Right ventricle myocardium superior (tissue), 1 donor: ENCODE measurements around the gene DNASE1. TPM values are rescaled to one million over a fixed set of nuclear protein-coding genes. Genes with fewer than 3 reads are reported as not detected.

Experiments used
- ATAC-seq: fragments of 200-7000 bp; cut with Tn5 transposase; one replicate; pipeline ENCODE4 v1.9.1; 2020; ENCODE audit warnings: mild to moderate bottlenecking; ENCODE audit not compliant: poor library complexity
- DNase-seq: peaks from one replicate; pipeline ENCODE4 v3.0.0-alpha.2; 2020
- intact Hi-C: fragments of 100-400 bp; cut with DNase I; formaldehyde crosslinking; loops from one replicate; pipeline ENCODE4 v1.11.2; 2022
- total RNA-seq: library from RNA; stranded (reverse); fragmentation: NEBNext Ultra II Directional; extraction: Animal tissue kit (Norgen Biotek cat#: 25700); gene quantifications from one replicate; pipeline ENCODE4 v1.2.1, GENCODE V29; 2021
- donor health status: DM: no; HTN: yes; CAD: no; lungs with severe emphysema.

The DNASE1 gene
- total RNA-seq, 1 donor from 2014 or later, result 8.1 TPM

GRCh38 chr16:3656491-3657468 is 2.3 kb downstream of the DNASE1 start:
- ATAC-seq, result no peak
- intact Hi-C loops, result no loop called here
- DNase-seq, result peak; percentile 30

DNA sequence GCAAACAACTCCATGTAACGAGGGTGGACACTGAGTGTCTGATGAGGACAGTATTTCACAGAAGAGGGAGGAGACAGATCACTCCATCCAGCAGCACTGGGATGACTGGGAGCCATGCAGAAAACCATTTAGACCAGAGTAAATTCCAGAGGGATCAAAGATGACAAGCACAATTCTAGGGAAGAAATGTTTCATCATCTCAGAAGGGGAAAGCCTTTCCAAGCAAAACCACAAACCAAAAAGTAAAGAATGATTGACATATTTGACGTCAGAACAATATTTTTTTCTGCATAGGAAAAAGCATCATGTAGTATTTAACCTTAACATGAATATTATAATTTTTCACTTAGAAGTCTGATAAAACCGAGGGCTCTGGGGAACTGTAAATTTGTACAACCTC is 4.8 kb downstream of the DNASE1 start:
- intact Hi-C loops, result no loop called here
- no peak for DNase-seq
- ATAC-seq, result no peak

GRCh38 chr16:3661311-3661710 is 6.8 kb downstream of the DNASE1 start:
- ATAC-seq (no peak), DNase-seq (peak; percentile 13)
- intact Hi-C loops, result no loop called here

GRCh38 chr16:3661922-3662321 is 7.4 kb downstream of the DNASE1 start:
- ATAC-seq (no peak), DNase-seq (peak; percentile 17)
- intact Hi-C loops, result no loop called here

GRCh38 chr16:3662601-3663000 is 8.1 kb downstream of the DNASE1 start:
- ATAC-seq (no peak), DNase-seq (peak; percentile 30)
- intact Hi-C loops, result no loop called here

DNA sequence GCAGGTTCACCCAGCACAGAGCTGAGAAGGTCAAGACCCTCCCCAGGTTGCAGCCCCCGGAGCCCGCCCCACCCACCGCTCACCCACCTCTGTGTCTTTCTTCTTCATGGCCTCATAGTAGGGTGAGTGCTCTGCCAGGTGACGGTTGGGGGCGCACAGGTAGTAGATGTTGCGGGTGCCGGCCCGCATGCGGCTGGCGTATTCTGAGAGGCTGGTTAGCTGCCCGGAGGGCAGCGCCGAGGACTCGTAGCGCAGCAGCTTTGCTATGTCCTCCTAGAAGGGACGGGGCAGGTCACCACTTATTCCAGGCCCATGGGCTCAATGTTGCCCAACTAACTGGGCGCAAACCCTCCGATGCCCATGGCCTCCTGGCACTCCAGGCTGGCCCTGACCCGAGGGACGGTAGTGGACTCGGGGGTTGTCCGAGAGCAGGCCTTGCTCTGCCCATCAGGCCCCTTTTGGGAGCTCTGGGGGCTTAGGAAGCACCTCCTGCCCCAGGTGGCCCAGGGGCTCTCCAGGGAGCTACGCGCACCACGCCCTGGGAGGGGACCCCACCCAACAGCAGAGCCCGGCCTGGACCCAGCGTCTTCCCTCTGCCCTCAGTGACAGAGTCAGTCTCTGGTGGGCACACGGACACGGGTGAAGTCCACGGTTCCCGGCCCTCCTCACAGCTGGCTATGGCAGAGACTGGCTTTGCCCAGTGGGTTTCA is 9.9 kb downstream of the DNASE1 start:
- DNase-seq (peak; percentile 30), ATAC-seq (no peak)
- intact Hi-C loops, result no loop called here

GRCh38 chr16:3665508-3665907 is 11.0 kb downstream of the DNASE1 start:
- ATAC-seq, result no peak
- intact Hi-C loops, result no loop called here
- DNase-seq, result peak; percentile 21

DNA sequence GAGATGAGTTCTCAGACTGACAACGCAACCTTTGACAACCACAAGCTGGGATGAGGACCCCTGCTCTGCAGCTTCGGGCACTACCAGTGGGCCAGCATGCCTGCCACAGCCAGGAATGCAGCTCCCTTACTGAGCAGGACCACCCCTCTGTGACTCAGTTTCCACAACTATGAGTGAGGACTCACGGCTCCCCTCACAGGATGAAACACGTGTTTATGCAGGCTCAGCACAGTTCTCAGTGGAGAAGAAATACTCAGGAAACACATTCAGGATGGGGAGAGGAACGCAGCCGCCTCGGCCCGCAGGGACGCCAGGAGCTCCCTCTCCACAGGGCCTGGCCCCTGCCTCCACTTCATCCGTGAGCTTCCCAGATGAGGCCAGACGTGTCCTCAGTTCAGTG is 14.1 kb downstream of the DNASE1 start:
- ATAC-seq, result no peak
- peak; percentile 9 for DNase-seq
- intact Hi-C loops, result no loop called here

DNA sequence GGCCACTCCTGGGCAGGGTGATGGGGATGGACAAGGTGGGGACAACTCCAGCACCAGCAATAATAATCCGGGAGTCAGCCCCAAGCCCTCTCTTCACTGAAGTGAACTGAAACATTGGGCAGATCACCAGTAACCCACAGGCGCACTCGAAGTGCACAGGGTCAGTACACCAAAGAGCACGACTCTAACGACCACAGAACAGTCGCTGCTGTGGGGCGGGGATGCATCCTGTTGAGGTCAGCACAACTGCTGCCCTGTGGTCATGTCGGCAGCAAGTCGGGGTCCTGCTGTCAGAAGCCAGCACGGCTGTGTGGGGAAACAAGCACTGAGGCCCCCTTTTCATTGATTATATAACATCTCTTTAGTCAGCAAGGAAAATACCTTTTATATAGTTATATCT is 14.6 kb downstream of the DNASE1 start:
- intact Hi-C loops, result no loop called here
- ATAC-seq (no peak), DNase-seq (peak; percentile 31)

DNA sequence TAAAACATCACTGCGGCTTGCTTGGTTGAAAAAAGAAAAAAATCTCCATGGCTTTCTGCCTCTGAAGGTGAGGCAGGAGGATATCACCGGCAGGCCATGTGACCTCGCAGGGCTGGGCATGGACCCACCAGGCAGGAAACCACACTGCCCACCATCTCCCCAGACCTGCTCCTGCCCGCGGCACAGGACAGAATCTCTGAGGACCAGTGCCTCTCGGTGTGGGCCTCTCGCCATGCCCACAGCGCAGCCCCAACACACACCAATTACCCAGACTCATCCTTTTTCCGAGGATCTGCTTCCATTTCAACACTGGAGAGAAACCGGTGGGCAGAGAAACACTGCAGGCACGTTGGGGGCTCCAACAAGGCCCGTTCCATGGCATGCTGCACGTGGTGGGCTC is 16.2 kb downstream of the DNASE1 start:
- DNase-seq, result peak; percentile 20
- intact Hi-C loops, result no loop called here

DNA sequence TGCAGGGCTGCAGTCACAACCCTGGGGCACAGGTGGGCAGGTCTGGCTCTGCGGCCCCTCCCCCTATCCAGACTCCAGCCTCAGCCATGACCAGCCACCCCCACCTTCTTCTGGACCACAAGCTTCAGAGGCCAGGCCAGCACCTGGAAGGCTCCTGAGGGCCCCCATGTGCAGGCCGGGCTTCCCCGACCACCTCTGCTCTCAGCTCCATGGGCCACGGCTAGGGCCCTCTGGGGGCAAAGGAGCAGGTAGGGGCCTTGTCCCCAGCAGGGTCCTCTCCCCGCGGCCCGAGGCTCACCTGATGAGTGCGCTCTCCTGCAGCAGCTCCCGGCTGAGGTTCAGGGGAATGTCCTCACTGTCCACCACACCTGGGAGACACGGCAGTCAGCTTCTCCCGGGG is 16.9 kb downstream of the DNASE1 start:
- intact Hi-C loops, result no loop called here
- DNase-seq, result peak; percentile 34
- no peak for ATAC-seq

More for the DNA sequence above, 16.2 kb downstream of the DNASE1 start:
- ATAC-seq, result no peak

- no peak for ATAC-seq
- peak; percentile 36 for DNase-seq
- intact Hi-C loops, result no loop called here
Observed at GRCh38 chr16:3672571-3673041, 18.1 kb downstream of the DNASE1 start.

DNA sequence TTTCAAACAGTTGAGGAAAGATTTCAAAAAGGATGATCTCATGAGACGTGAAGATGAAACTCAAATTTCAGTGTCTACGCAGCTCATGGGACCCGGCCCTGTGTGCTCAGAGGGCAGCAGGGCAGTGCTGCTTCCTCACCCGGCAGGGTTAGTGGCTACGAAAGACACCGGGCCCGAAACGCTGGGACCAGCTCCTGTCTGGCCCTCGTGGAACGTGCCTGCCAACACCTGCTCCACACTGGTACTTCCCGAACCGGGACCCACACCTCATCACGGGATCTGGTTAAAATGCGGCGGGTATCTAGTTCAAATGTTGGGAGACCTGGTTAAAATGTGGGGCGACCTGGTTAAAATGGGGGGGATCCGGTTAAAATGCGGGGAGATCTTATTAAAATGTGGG is 18.7 kb downstream of the DNASE1 start:
- ATAC-seq, result no peak
- intact Hi-C loops, result no loop called here
- peak; percentile 22 for DNase-seq

DNA sequence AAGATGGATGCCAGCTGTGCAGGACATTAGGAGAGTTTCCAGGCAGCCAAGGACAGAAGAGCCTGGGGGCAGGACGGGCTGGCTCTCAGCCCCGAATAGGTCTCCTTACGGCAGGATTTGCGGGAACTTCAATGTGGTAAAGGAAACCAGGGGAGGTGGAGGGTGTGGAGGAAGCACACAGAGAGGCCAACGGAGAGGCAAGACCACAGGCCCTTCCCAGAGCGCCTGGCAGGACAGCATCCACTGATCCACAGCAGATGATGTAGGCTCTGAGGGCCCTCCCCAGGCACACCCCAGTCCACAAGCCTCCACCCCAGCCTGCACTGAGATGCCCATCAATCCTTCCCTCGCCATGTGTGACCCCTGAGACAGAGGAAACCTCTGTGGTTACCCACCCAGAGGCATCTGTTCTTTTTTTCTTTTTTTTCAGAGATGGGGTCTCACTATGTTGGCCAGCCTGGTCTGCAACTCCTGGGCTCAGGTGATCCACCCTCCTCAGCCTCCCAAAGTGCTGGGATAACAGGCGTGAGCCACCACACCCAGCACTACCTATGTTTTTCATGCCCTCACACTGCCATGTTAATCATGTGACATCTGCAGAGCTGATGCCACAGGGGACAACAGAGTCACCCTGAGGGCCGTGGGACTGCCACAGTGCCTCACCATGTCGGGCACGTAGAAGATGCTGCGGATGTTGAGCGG is 19.3 kb downstream of the DNASE1 start:
- intact Hi-C loops, result no loop called here
- no peak for ATAC-seq
- peak; percentile 13 for DNase-seq

DNA sequence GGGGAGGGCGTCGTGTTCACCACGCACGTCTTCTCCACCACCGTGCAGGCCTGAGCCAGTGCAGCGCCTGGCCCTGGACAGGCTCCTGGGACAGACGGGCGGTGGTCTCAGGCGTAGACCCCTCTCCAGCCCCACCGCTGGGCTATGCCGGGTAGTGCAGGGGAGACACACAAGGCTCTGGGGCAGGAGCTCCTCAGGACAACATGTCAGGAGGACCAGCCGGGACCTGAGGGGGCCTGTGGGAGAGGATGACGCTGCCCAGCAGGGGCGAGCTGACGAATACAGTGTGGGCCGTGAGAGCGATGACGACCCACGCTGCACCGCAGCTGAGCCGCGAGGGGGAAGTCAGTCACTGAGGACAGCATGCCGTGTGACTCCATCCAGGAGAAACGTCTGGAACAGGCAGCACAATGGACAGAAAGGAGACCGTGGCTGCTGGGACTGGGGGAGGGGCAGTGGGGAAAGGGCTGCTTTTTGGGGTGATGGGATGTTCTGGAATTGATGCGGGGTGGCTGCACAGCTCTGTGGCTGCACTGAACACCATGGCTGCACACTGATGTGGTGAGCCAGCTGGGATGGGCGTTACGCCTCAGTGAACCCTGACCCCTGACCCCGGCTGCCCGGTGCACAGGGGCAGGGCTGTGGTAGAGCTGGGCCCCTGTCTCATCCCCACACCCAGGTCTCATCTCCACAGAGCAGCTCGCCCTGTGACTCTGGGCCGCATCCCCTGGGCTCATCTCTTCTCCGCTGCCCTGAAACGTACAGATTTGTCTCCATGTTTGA is 20.2 kb downstream of the DNASE1 start:
- DNase-seq, result peak; percentile 37
- intact Hi-C loops, result no loop called here
- ATAC-seq, result no peak

DNA sequence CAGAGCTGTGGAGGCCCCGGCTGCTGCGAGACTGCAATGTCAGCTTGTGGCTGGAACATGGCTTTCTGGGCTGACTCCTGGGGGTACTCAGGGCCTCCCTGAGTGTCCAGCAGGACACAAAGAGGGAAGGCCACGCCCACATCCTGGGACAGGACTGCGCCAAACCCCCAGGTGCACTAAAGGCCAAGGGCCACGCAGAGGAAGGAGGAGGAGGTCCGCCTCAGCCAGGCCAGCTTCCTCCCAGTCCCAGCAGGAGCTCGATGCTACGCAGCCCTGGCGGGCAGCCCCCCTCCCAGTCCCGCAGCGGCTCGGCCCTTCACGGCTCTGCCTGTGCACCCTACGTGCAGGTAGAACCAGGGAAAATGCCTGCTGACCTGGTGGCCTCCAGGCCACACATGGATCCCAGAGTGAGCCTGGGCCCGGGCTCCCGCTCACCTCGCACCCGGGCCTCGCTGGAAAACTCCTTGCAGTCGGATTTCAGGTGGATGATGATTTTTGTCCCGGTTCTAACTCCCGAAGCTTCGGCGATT is 21.2 kb downstream of the DNASE1 start:
- no peak for ATAC-seq
- DNase-seq, result no peak
- intact Hi-C loops, result no loop called here

- intact Hi-C loops, result no loop called here
- no peak for ATAC-seq
- DNase-seq, result no peak
Observed at GRCh38 chr16:3677994-3678393, 23.5 kb downstream of the DNASE1 start.

DNA sequence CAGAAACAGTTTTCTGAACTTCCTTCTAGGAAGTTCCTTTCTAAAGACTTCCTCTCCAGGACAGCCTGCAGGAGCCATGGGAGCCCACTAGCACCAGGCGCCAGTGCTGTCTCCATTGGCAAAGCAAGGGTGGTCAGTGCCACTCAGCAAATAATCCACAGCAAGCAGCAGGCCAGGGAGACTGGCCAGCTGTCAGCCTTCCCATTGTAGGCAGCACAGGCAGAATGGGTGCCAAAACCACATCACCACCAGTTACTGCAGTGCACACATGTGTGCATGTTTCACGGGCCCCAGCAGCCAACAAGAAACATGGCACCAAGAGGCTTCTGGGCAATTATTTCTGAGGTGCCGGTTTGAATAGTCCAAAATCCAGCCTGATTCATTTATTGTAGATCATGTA is 26.7 kb downstream of the DNASE1 start:
- DNase-seq, result peak; percentile 63
- ATAC-seq, result peak; percentile 82
- intact Hi-C loops, result no loop called here
